Measurements from ENCODE around the gene PRRT3. TPM values are rescaled to one million over a fixed set of nuclear protein-coding genes. Genes with fewer than 3 reads are reported as not detected.
A peak's percentile ranks its signal among the peaks of the same experiment; 100 is the strongest.
"Not testable (repeated sequence)": the region's sequence is repeated elsewhere in the genome, so short reads cannot be mapped to it uniquely, and the experiment has no call there.

Gene PRRT3
- total RNA-seq, 1 experiment from 2014 or later, result 9.2 TPM

DNA sequence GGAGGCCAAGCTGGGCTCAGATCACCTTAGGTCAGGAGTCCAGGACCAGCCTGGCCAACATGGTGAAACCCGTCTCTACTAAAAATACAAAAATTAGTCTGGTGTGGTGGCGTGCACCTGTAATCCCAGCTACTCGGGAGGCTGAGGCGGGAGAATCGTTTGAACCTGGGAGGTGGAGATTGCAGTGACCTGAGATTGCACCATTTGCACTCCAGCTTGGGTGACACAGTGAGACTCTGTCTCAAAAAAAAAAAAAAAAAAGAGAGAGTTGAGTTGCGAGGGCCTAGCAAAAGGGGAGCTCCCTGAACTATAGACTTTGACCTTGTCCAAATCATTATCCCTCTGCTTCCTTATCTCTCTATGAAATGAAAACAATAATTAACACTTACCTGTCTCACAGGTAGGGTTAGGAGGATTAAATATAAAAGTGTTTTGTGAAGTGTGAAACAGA lies 51.2 kb downstream of the PRRT3 start:
- ATAC-seq; H3K27me3 Mint-ChIP-seq (ENCODE audit: low read depth); H3K9me3 Mint-ChIP-seq; H3K36me3 Mint-ChIP-seq; H3K4me3 Mint-ChIP-seq; DNase-seq (ENCODE audit: low spot score); H3K27ac Mint-ChIP-seq: not testable (repeated sequence)
- ChIA-PET POLR2A (interaction anchor here (0.6 to 1.0 kb wide), 2 partner anchors 13 to 201 kb away, joined by 3 read pairs; no protein-coding TSS in a partner anchor), CTCF (interaction anchor here (0.6 to 1.4 kb wide), 3 partner anchors 46 to 326 kb away, joined by 3 to 11 read pairs (median 4); no protein-coding TSS in a partner anchor)
- H3K4me1 Mint-ChIP-seq, result peaks cover 19% of the 10 kb centered on the region
- TF ChIP-seq GABPB1 (CRISPR knock-in tag; IDR thresholded peaks at IDR 0.05), result peak; percentile 84

DNA sequence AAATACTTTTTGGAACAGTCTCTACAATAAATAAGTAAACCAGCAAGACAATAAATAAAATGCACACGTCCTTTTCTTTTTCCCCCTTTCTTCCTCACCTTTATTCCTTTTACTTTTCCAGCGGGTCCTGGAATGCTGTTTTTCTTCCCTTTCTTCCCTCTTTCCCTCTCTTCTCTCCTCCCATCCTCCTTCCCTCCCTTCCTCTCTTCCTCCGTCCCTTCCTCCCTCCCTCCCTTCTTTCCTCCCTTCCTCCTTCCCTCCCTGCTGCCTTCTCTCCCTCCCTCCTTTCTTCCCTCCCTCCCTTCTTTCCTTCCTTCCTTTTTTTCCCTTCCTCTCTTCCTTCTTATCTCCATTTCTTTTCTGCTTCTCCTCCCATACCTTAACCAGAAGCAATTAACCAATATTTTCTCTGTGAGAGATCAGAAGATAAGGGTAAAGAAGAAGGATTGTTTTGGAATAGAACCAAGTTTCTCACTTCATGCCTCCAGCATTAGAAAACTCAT lies 52.9 kb downstream of the PRRT3 start:
- CTCF ChIA-PET, result no interaction called here
- Mint-ChIP-seq H3K4me3 (no peak overlapping the region), H3K4me1 (peaks cover 19% of the 10 kb centered on the region), H3K27me3 (ENCODE audit: low read depth) (no peaks in the 10 kb centered on the region; the same call in 1 of the 2 replicates), H3K36me3 (peaks cover 4% of the 10 kb centered on the region), H3K27ac (no peak overlapping the region), H3K9me3 (no peaks in the 10 kb centered on the region)
- TF ChIP-seq PRRX2 (CRISPR knock-in tag; IDR thresholded peaks at IDR 0.05) (no peak), CREB1 (CRISPR knock-in tag; IDR thresholded peaks at IDR 0.05) (no peak), ATF2 (CRISPR knock-in tag; IDR thresholded peaks at IDR 0.05; ENCODE audit: borderline replicate concordance, low read depth) (no peak), ZNF317 (CRISPR knock-in tag; IDR thresholded peaks at IDR 0.05; ENCODE audit: borderline replicate concordance, low read depth) (no peak), TEAD4 (CRISPR knock-in tag; IDR thresholded peaks at IDR 0.05) (no peak), GRHL2 (CRISPR knock-in tag; IDR thresholded peaks at IDR 0.05; ENCODE audit: insufficient replicate concordance, severe bottlenecking) (no peak), ZNF512 (CRISPR knock-in tag; IDR thresholded peaks at IDR 0.05; ENCODE audit: borderline replicate concordance) (no peak), TCF7 (CRISPR knock-in tag; IDR thresholded peaks at IDR 0.05; ENCODE audit: low read depth) (no peak), ZSCAN18 (CRISPR knock-in tag; IDR thresholded peaks at IDR 0.05) (no peak), KAT7 (CRISPR knock-in tag; IDR thresholded peaks at IDR 0.05; ENCODE audit: borderline replicate concordance) (no peak), JAZF1 (CRISPR knock-in tag; IDR thresholded peaks at IDR 0.05) (no peak)
- TF ChIP-seq, protein P1, sequence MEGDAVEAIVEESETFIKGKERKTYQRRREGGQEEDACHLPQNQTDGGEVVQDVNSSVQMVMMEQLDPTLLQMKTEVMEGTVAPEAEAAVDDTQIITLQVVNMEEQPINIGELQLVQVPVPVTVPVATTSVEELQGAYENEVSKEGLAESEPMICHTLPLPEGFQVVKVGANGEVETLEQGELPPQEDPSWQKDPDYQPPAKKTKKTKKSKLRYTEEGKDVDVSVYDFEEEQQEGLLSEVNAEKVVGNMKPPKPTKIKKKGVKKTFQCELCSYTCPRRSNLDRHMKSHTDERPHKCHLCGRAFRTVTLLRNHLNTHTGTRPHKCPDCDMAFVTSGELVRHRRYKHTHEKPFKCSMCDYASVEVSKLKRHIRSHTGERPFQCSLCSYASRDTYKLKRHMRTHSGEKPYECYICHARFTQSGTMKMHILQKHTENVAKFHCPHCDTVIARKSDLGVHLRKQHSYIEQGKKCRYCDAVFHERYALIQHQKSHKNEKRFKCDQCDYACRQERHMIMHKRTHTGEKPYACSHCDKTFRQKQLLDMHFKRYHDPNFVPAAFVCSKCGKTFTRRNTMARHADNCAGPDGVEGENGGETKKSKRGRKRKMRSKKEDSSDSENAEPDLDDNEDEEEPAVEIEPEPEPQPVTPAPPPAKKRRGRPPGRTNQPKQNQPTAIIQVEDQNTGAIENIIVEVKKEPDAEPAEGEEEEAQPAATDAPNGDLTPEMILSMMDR (IDR thresholded peaks at IDR 0.05), result no peak
- TF ChIP-seq, protein P2, sequence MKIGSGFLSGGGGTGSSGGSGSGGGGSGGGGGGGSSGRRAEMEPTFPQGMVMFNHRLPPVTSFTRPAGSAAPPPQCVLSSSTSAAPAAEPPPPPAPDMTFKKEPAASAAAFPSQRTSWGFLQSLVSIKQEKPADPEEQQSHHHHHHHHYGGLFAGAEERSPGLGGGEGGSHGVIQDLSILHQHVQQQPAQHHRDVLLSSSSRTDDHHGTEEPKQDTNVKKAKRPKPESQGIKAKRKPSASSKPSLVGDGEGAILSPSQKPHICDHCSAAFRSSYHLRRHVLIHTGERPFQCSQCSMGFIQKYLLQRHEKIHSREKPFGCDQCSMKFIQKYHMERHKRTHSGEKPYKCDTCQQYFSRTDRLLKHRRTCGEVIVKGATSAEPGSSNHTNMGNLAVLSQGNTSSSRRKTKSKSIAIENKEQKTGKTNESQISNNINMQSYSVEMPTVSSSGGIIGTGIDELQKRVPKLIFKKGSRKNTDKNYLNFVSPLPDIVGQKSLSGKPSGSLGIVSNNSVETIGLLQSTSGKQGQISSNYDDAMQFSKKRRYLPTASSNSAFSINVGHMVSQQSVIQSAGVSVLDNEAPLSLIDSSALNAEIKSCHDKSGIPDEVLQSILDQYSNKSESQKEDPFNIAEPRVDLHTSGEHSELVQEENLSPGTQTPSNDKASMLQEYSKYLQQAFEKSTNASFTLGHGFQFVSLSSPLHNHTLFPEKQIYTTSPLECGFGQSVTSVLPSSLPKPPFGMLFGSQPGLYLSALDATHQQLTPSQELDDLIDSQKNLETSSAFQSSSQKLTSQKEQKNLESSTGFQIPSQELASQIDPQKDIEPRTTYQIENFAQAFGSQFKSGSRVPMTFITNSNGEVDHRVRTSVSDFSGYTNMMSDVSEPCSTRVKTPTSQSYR (CRISPR knock-in tag; IDR thresholded peaks at IDR 0.05), result no peak
- ATAC-seq (no peak), DNase-seq (ENCODE audit: low spot score) (no peak)
- POLR2A ChIA-PET, result no interaction called here

All from WTC11 (cell line).